ENCODE data around the gene RENBP.

Gene RENBP

DNA sequence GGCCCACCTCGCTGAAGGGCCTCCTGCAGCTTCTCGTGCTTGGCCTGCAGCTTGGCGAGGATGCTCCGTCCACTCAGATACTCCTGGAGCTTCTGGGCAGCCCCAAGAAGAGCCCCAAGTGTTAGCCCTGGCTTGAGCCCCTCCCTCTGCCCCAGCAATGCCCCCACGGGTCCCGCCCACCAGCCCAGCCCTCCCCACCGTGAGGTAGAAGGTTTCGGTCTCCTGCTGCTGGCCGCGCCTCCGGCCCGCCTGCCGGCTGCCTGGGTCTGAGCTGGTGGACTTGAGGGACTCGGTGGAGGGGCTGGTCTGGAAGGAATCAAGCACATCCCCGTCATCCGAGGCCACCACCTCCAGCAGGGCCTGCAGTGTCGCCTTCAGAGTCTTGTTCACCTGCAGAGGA is 31.2 kb downstream of the RENBP start:
- no peak overlapping the region for H3K14ac ChIP-seq (ENCODE audit: low read length)
- no peak overlapping the region for H2BK12ac ChIP-seq (ENCODE audit: low read length)
- WGBS (ENCODE audit: extremely low coverage, insufficient coverage, insufficient read length) = no CpG with 5 or more reads among the region's 17 CpGs

DNA sequence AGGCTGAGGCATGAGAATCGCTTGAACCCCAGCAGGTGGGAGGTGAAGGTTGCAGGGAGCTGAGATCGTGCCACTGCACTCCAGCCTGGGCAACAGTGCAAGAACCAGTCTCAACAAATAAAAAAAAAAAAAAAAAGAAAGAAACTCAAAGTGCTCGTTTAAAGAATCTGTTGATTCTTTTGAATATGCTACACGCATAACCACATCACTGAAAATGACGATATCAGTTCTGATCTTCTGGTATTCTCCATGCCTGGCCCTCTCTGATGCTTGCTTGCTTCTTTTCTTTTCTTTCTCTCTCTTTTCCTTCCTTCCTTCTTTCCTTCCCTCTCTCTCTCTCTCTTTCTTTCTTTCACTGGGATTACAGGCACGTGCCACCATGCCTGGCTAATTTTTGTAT is 32.6 kb downstream of the RENBP start:
- no peaks in the 10 kb centered on the region for H3K36me3 ChIP-seq (ENCODE audit: control insufficient read depth in 1 of 2, insufficient read depth in 2 of 2, low read length in 2 of 2)
- no peak for DNase-seq
- no peak overlapping the region for H3K4ac ChIP-seq (ENCODE audit: low read depth, low read length)
- H2BK12ac ChIP-seq (ENCODE audit: low read length) = no peak overlapping the region
- H2AFZ ChIP-seq (ENCODE audit: insufficient read depth, low read length, poor library complexity) = no peak overlapping the region
- WGBS (ENCODE audit: extremely low coverage, insufficient coverage, insufficient read length) = no CpG with 5 or more reads among the region's 6 CpGs
- H2BK5ac ChIP-seq (ENCODE audit: low read depth, low read length, poor library complexity) = no peak overlapping the region
- H2BK120ac ChIP-seq (ENCODE audit: insufficient read depth, low read length, poor library complexity) = no peak overlapping the region
- H3K4me3 ChIP-seq (ENCODE audit: low read depth, low read length) = no peak overlapping the region
- H3K4me1 ChIP-seq (ENCODE audit: control insufficient read depth in 1 of 2, insufficient read depth in 2 of 2, low read length in 2 of 2) = no peaks in the 10 kb centered on the region
- no peaks in the 10 kb centered on the region for H3K79me2 ChIP-seq (ENCODE audit: control insufficient read depth, insufficient read depth, low read length, poor library complexity)
- H3K27me3 ChIP-seq (ENCODE audit: insufficient read depth, low read length) = no peaks in the 10 kb centered on the region
- no peak overlapping the region for H3K4me2 ChIP-seq (ENCODE audit: low read length)
- H3K9me3 ChIP-seq (ENCODE audit: insufficient read depth, low read depth, low read length) = no peaks in the 10 kb centered on the region
- no peak overlapping the region for H4K12ac ChIP-seq (ENCODE audit: low read depth, low read length)
- H3K18ac ChIP-seq (ENCODE audit: low read length) = no peak overlapping the region
- no peak overlapping the region for H4K8ac ChIP-seq (ENCODE audit: low read depth, low read length)
- H2AK5ac ChIP-seq (ENCODE audit: low read length) = no peak overlapping the region
- H3K23ac ChIP-seq (ENCODE audit: low read length) = no peak overlapping the region
- no peak overlapping the region for H3K9ac ChIP-seq (ENCODE audit: low read length)
- no peak overlapping the region for H4K91ac ChIP-seq (ENCODE audit: low read depth, low read length)
- H3K27ac ChIP-seq (ENCODE audit: low read depth, low read length) = no peak overlapping the region
- H3K79me1 ChIP-seq (ENCODE audit: low read length) = no peaks in the 10 kb centered on the region
- H3K14ac ChIP-seq (ENCODE audit: low read length) = no peak overlapping the region

More for the DNA sequence above, 31.2 kb downstream of the RENBP start:
- no peaks in the 10 kb centered on the region for H3K79me1 ChIP-seq (ENCODE audit: low read length)
- no peak overlapping the region for H2AK5ac ChIP-seq (ENCODE audit: low read length)
- H3K4ac ChIP-seq (ENCODE audit: low read depth, low read length) = no peak overlapping the region
- no peak overlapping the region for H4K12ac ChIP-seq (ENCODE audit: low read depth, low read length)
- no peaks in the 10 kb centered on the region for H3K4me1 ChIP-seq (ENCODE audit: control insufficient read depth in 1 of 2, insufficient read depth in 2 of 2, low read length in 2 of 2)
- H2BK5ac ChIP-seq (ENCODE audit: low read depth, low read length, poor library complexity) = no peak overlapping the region
- H2BK120ac ChIP-seq (ENCODE audit: insufficient read depth, low read length, poor library complexity) = no peak overlapping the region
- H3K18ac ChIP-seq (ENCODE audit: low read length) = no peak overlapping the region
- no peaks in the 10 kb centered on the region for H3K79me2 ChIP-seq (ENCODE audit: control insufficient read depth, insufficient read depth, low read length, poor library complexity)
- no peak overlapping the region for H3K4me3 ChIP-seq (ENCODE audit: low read depth, low read length)
- no peak overlapping the region for H4K91ac ChIP-seq (ENCODE audit: low read depth, low read length)
- no peak overlapping the region for H3K27ac ChIP-seq (ENCODE audit: low read depth, low read length)
- no peaks in the 10 kb centered on the region for H3K27me3 ChIP-seq (ENCODE audit: insufficient read depth, low read length)
- no peaks in the 10 kb centered on the region for H3K36me3 ChIP-seq (ENCODE audit: control insufficient read depth in 1 of 2, insufficient read depth in 2 of 2, low read length in 2 of 2)
- H3K4me2 ChIP-seq (ENCODE audit: low read length) = no peak overlapping the region
- H3K23ac ChIP-seq (ENCODE audit: low read length) = no peak overlapping the region
- H2AFZ ChIP-seq (ENCODE audit: insufficient read depth, low read length, poor library complexity) = no peak overlapping the region
- no peak for DNase-seq
- no peaks in the 10 kb centered on the region for H3K9me3 ChIP-seq (ENCODE audit: insufficient read depth, low read depth, low read length)
- H3K9ac ChIP-seq (ENCODE audit: low read length) = no peak overlapping the region
- no peak overlapping the region for H4K8ac ChIP-seq (ENCODE audit: low read depth, low read length)

DNA sequence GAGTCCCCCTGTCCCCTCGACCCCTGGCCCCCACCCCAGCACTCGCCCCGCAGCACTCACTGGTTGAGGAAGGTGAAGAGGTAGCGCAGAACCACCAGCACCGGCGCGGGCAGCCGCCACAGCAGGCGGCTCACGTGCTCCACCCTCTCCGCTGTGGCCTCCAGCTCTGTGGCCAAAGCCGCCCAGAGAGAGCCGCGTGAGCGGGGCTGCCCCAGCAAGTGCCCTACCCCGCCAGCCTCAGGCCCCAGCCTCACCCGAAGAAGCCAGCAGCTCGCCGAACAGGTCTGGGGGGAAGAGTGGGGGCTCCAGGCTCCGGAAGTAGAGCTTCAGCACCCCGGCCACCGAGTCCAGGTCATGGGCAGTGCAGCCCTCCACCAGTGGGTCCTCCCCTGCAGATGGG is 34.0 kb downstream of the RENBP start:
- no peak overlapping the region for H3K4me3 ChIP-seq (ENCODE audit: low read depth, low read length)

DNA sequence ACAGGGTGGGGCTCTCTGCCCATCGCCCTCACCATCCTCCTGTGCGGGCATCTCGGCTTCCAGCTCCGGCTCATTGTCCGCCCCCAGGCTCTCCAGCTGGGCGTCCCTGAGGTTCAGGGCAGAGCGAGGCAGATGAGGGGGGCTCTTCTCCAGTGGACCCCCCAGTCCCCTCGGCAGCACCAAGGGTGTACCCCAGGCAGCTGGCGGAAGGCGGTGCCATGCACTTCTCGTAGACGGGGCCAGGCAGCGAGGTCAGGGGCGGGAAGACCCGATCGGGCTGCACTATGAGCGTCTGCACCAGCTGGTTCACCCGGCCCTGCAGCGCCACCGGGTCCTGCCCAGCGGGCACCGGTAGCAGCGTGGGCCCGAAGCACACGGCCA is 34.5 kb downstream of the RENBP start:
- Histone ChIP-seq H2BK5ac (ENCODE audit: low read depth, low read length, poor library complexity) (no peak overlapping the region), H4K12ac (ENCODE audit: low read depth, low read length) (no peak overlapping the region), H2AFZ (ENCODE audit: insufficient read depth, low read length, poor library complexity) (no peak overlapping the region), H2BK12ac (ENCODE audit: low read length) (no peak overlapping the region), H3K18ac (ENCODE audit: low read length) (no peak overlapping the region), H3K9me3 (ENCODE audit: insufficient read depth, low read depth, low read length) (no peaks in the 10 kb centered on the region), H4K91ac (ENCODE audit: low read depth, low read length) (no peak overlapping the region), H2BK120ac (ENCODE audit: insufficient read depth, low read length, poor library complexity) (no peak overlapping the region), H4K8ac (ENCODE audit: low read depth, low read length) (no peak overlapping the region), H3K4me2 (ENCODE audit: low read length) (no peak overlapping the region), H3K79me1 (ENCODE audit: low read length) (no peaks in the 10 kb centered on the region), H3K9ac (ENCODE audit: low read length) (no peak overlapping the region), H3K79me2 (ENCODE audit: control insufficient read depth, insufficient read depth, low read length, poor library complexity) (no peaks in the 10 kb centered on the region), H3K14ac (ENCODE audit: low read length) (no peak overlapping the region), H3K27ac (ENCODE audit: low read depth, low read length) (no peak overlapping the region), H3K27me3 (ENCODE audit: insufficient read depth, low read length) (no peaks in the 10 kb centered on the region), H3K4me3 (ENCODE audit: low read depth, low read length) (no peak overlapping the region), H3K23ac (ENCODE audit: low read length) (no peak overlapping the region), H3K36me3 (ENCODE audit: control insufficient read depth in 1 of 2, insufficient read depth in 2 of 2, low read length in 2 of 2) (no peaks in the 10 kb centered on the region), H2AK5ac (ENCODE audit: low read length) (no peak overlapping the region), H3K4ac (ENCODE audit: low read depth, low read length) (no peak overlapping the region), H3K4me1 (ENCODE audit: control insufficient read depth in 1 of 2, insufficient read depth in 2 of 2, low read length in 2 of 2) (no peaks in the 10 kb centered on the region)
- no peak for DNase-seq
- no CpG with 5 or more reads among the region's 25 CpGs for WGBS (ENCODE audit: extremely low coverage, insufficient coverage, insufficient read length)

More for the DNA sequence above, 34.0 kb downstream of the RENBP start:
- Histone ChIP-seq H2AK5ac (ENCODE audit: low read length) (no peak overlapping the region), H3K4me1 (ENCODE audit: control insufficient read depth in 1 of 2, insufficient read depth in 2 of 2, low read length in 2 of 2) (no peaks in the 10 kb centered on the region), H3K27ac (ENCODE audit: low read depth, low read length) (no peak overlapping the region), H4K12ac (ENCODE audit: low read depth, low read length) (no peak overlapping the region), H3K9ac (ENCODE audit: low read length) (no peak overlapping the region), H3K79me1 (ENCODE audit: low read length) (no peaks in the 10 kb centered on the region), H3K27me3 (ENCODE audit: insufficient read depth, low read length) (no peaks in the 10 kb centered on the region), H3K79me2 (ENCODE audit: control insufficient read depth, insufficient read depth, low read length, poor library complexity) (no peaks in the 10 kb centered on the region), H3K18ac (ENCODE audit: low read length) (no peak overlapping the region), H3K4ac (ENCODE audit: low read depth, low read length) (no peak overlapping the region), H3K9me3 (ENCODE audit: insufficient read depth, low read depth, low read length) (no peaks in the 10 kb centered on the region), H3K14ac (ENCODE audit: low read length) (no peak overlapping the region), H4K91ac (ENCODE audit: low read depth, low read length) (no peak overlapping the region), H3K36me3 (ENCODE audit: control insufficient read depth in 1 of 2, insufficient read depth in 2 of 2, low read length in 2 of 2) (no peaks in the 10 kb centered on the region), H2AFZ (ENCODE audit: insufficient read depth, low read length, poor library complexity) (no peak overlapping the region), H3K4me2 (ENCODE audit: low read length) (no peak overlapping the region), H2BK5ac (ENCODE audit: low read depth, low read length, poor library complexity) (no peak overlapping the region), H3K23ac (ENCODE audit: low read length) (no peak overlapping the region), H4K8ac (ENCODE audit: low read depth, low read length) (no peak overlapping the region), H2BK12ac (ENCODE audit: low read length) (no peak overlapping the region), H2BK120ac (ENCODE audit: insufficient read depth, low read length, poor library complexity) (no peak overlapping the region)
- WGBS (ENCODE audit: extremely low coverage, insufficient coverage, insufficient read length) = no CpG with 5 or more reads among the region's 22 CpGs
- no peak for DNase-seq

All from trophoblast cell (in vitro differentiated cells and primary cell).